IMR-90 (cell line): ENCODE measurements around the gene KCNAB1. TPM values are rescaled to one million over a fixed set of nuclear protein-coding genes. Genes with fewer than 3 reads are reported as not detected.

Experiments
- ATAC-seq: fragments of 200-7000 bp; cut with Tn5 transposase; 2 replicates; pipeline ENCODE4 v1.9.1; 2020; ENCODE audit warnings: low read depth, mild to moderate bottlenecking, moderate library complexity
- BruUV-seq: library from RNA; stranded (reverse); fragments of 400-500 nt; replicated peaks from 2 replicates; lab custom pipeline; 2021; lab: Mats Ljungman, UMichigan
- CTCF ChIA-PET: fragments of 300-600 bp; formaldehyde crosslinking; extraction: SDS; loops from one replicate; lab custom pipeline; 2021; ENCODE audit warnings: antibody characterized with exemption; lab: Yijun Ruan, JAX
- POLR2A ChIA-PET: fragments of 300-600 bp; sonication (Branson Sonifier 250); formaldehyde crosslinking; loops from one replicate; lab custom pipeline; 2022; ENCODE audit warnings: antibody characterized with exemption; ENCODE audit not compliant: unreplicated experiment; lab: Charles Lee
- DNase-seq: peaks from one replicate; pipeline ENCODE4 v3.0.0; 2013
- H2AFZ ChIP-seq: replicated peaks from 2 replicates; pipeline ENCODE3; 2013; ENCODE audit warnings: low read length, mild to moderate bottlenecking; ENCODE audit not compliant: poor library complexity
- H2AK5ac ChIP-seq: 2 replicates; pipeline ENCODE4 v1.6.1; 2013; ENCODE audit warnings: low read depth, low read length, inconsistent platforms
- H2AK9ac ChIP-seq: replicated peaks from 2 replicates; pipeline ENCODE3; 2013; ENCODE audit warnings: mild to moderate bottlenecking, low read depth, low read length, moderate library complexity; ENCODE audit not compliant: poor library complexity
- H2BK120ac ChIP-seq: 2 replicates; pipeline ENCODE4 v1.6.1; 2013; ENCODE audit warnings: low read depth, low read length, inconsistent platforms
- H2BK15ac ChIP-seq: 3 replicates; pipeline ENCODE4 v1.6.1; 2013; ENCODE audit warnings: low read depth, low read length, inconsistent platforms
- H2BK20ac ChIP-seq: 2 replicates; pipeline ENCODE4 v1.6.1; 2013; ENCODE audit warnings: low read depth, mild to moderate bottlenecking, inconsistent platforms, low read length, moderate library complexity
- H2BK5ac ChIP-seq: 2 replicates; pipeline ENCODE4 v1.6.1; 2013; ENCODE audit warnings: mild to moderate bottlenecking, low read depth, low read length, inconsistent platforms; ENCODE audit not compliant: poor library complexity, severe bottlenecking
- H3K14ac ChIP-seq: replicated peaks from 2 replicates; pipeline ENCODE4 v1.6.1; 2013; ENCODE audit warnings: low read depth, low read length, inconsistent platforms
- H3K18ac ChIP-seq: 2 replicates; pipeline ENCODE4 v1.6.1; 2013; ENCODE audit warnings: low read depth, low read length, control low read depth
- H3K23ac ChIP-seq: 2 replicates; pipeline ENCODE4 v1.6.1; 2013; ENCODE audit warnings: low read depth, low read length, inconsistent platforms
- H3K27ac ChIP-seq: 2 replicates; pipeline ENCODE4 v1.5.1; 2013; ENCODE audit warnings: mild to moderate bottlenecking, control low read depth, low read length; ENCODE audit not compliant: insufficient read depth
- H3K27me3 ChIP-seq: 2 replicates; pipeline ENCODE4 v1.6.1; 2013; ENCODE audit warnings: low read length; ENCODE audit not compliant: control insufficient read depth, insufficient read depth
- H3K36me3 ChIP-seq: 2 replicates; pipeline ENCODE4 v1.6.1; 2013; ENCODE audit warnings: low read length, mixed read lengths; ENCODE audit not compliant: control insufficient read depth, insufficient read depth
- H3K4ac ChIP-seq: 2 replicates; pipeline ENCODE4 v1.6.1; 2013; ENCODE audit warnings: low read depth, low read length, inconsistent platforms
- H3K4me1 ChIP-seq: 2 replicates; pipeline ENCODE4 v1.6.1; 2013; ENCODE audit warnings: low read length, mixed read lengths; ENCODE audit not compliant: control insufficient read depth, insufficient read depth
- H3K4me2 ChIP-seq: 2 replicates; pipeline ENCODE4 v1.6.1; 2013; ENCODE audit warnings: low read depth, mild to moderate bottlenecking, control low read depth, low read length, moderate library complexity
- H3K4me3 ChIP-seq: 2 replicates; pipeline ENCODE4 v1.5.1; 2013; ENCODE audit warnings: low read depth, mild to moderate bottlenecking, control low read depth, low read length, moderate library complexity; ENCODE audit not compliant: insufficient read depth
- H3K56ac ChIP-seq: 2 replicates; pipeline ENCODE4 v1.6.1; 2013; ENCODE audit warnings: low read length, inconsistent platforms; ENCODE audit not compliant: insufficient read depth; ENCODE audit errors: extremely low read depth
- H3K79me1 ChIP-seq, 2 experiments: 2 replicates each; pipeline ENCODE4 v1.6.1; 2013; ENCODE audit warnings: low read length in 2 of 2, inconsistent platforms in 1 of 2, low read depth in 1 of 2
- H3K9ac ChIP-seq: 2 replicates; pipeline ENCODE4 v1.6.1; 2013; ENCODE audit warnings: low read depth, low read length, control low read depth
- H3K9me1 ChIP-seq: 2 replicates; pipeline ENCODE4 v1.6.1; 2013; ENCODE audit warnings: low read length, inconsistent platforms; ENCODE audit not compliant: insufficient read depth
- H3K9me3 ChIP-seq: 2 replicates; pipeline ENCODE4 v1.6.1; 2013; ENCODE audit warnings: low read length; ENCODE audit not compliant: control insufficient read depth, insufficient read depth
- H4K20me1 ChIP-seq: 2 replicates; pipeline ENCODE4 v1.6.1; 2013; ENCODE audit warnings: low read length, inconsistent platforms; ENCODE audit not compliant: insufficient read depth
- H4K5ac ChIP-seq: 2 replicates; pipeline ENCODE4 v1.6.1; 2013; ENCODE audit warnings: mild to moderate bottlenecking, low read depth, low read length, control low read depth
- H4K8ac ChIP-seq, 2 experiments: 2 replicates each; pipeline ENCODE4 v1.6.1; 2013; ENCODE audit warnings: low read depth in 2 of 2, low read length in 2 of 2, control low read depth in 1 of 2, inconsistent platforms in 1 of 2
- H4K91ac ChIP-seq: 2 replicates; pipeline ENCODE4 v1.6.1; 2013; ENCODE audit warnings: low read depth, low read length, inconsistent platforms; ENCODE audit not compliant: insufficient read depth
- BHLHE40 ChIP-seq: fragments of 150-350 bp; IDR thresholded peaks from 2 replicates; pipeline ENCODE4 v1.6.1; 2016; ENCODE audit warnings: mild to moderate bottlenecking, low read depth, low read length
- CEBPB ChIP-seq: IDR thresholded peaks from 2 replicates; pipeline ENCODE4 v1.6.1; 2012; ENCODE audit warnings: low read depth, low read length, improper control_type of control experiment
- CHD1 ChIP-seq: IDR thresholded peaks from 2 replicates; pipeline ENCODE4 v1.6.1; 2012; ENCODE audit warnings: low read depth, low read length, improper control_type of control experiment
- CTCF ChIP-seq: conservative IDR thresholded peaks from 2 replicates; pipeline ENCODE4 v1.5.1; 2012; ENCODE audit warnings: mild to moderate bottlenecking, low read depth, low read length, improper control_type of control experiment
- ELK1 ChIP-seq: fragments of 150-350 bp; IDR thresholded peaks from 2 replicates; pipeline ENCODE4 v1.6.1; 2016; ENCODE audit warnings: low read depth, mild to moderate bottlenecking, low read length, moderate library complexity, borderline replicate concordance
- FOS ChIP-seq: fragments of 150-350 bp; IDR thresholded peaks from 2 replicates; pipeline ENCODE4 v1.6.1; 2016; ENCODE audit warnings: low read depth, low read length
- MAFK ChIP-seq: IDR thresholded peaks from 2 replicates; pipeline ENCODE4 v1.6.1; 2012; ENCODE audit warnings: low read depth, low read length, improper control_type of control experiment
- MAZ ChIP-seq: IDR thresholded peaks from 2 replicates; pipeline ENCODE4 v1.6.1; 2012; ENCODE audit warnings: low read depth, mild to moderate bottlenecking, low read length, improper control_type of control experiment, moderate library complexity, borderline replicate concordance
- MXI1 ChIP-seq: IDR thresholded peaks from 2 replicates; pipeline ENCODE4 v1.6.1; 2012; ENCODE audit warnings: low read depth, mild to moderate bottlenecking, low read length, moderate library complexity, borderline replicate concordance
- NFE2L2 ChIP-seq: fragments of 150-350 bp; IDR thresholded peaks from 2 replicates; pipeline ENCODE4 v1.6.1; 2016; ENCODE audit warnings: low read depth, mild to moderate bottlenecking, low read length
- POLR2A ChIP-seq: IDR thresholded peaks from 2 replicates; pipeline ENCODE4 v1.6.1; 2012; ENCODE audit warnings: mild to moderate bottlenecking, low read depth, low read length
- RAD21 ChIP-seq: IDR thresholded peaks from 2 replicates; pipeline ENCODE4 v1.6.1; 2012; ENCODE audit warnings: low read length, improper control_type of control experiment
- RCOR1 ChIP-seq: IDR thresholded peaks from 2 replicates; pipeline ENCODE4 v1.6.1; 2012; ENCODE audit warnings: mild to moderate bottlenecking, low read length, improper control_type of control experiment; ENCODE audit not compliant: insufficient replicate concordance
- RFX5 ChIP-seq: IDR thresholded peaks from 2 replicates; pipeline ENCODE4 v1.8.0; 2012; ENCODE audit warnings: low read depth, mild to moderate bottlenecking, low read length, moderate library complexity
- SMC3 ChIP-seq: fragments of 150-350 bp; IDR thresholded peaks from 2 replicates; pipeline ENCODE4 v1.6.1; 2016; ENCODE audit warnings: low read depth, mild to moderate bottlenecking, antibody characterized with exemption, low read length, moderate library complexity
- USF2 ChIP-seq: fragments of 150-350 bp; IDR thresholded peaks from 2 replicates; pipeline ENCODE4 v1.6.1; 2017; ENCODE audit warnings: mild to moderate bottlenecking, antibody characterized with exemption, low read length, low read depth
- WGBS, 2 experiments: methylation state at CpG; one replicate each; pipeline versions ENCODE4 v1.1.5 to v1.1.7; 2013; ENCODE audit warnings: missing lambda C conversion rate in 2 of 2; ENCODE audit not compliant: insufficient read length in 1 of 2; ENCODE audit errors: extremely low coverage in 2 of 2; 5-methylcytosine and 5-hydroxymethylcytosine counted together
- dilution Hi-C: fragments of 300-500 bp; cut with HindIII; formaldehyde crosslinking; loops from one replicate; pipeline ENCODE4 v1.14.3; 2018; ENCODE audit warnings: low sequenced_read_pairs; ENCODE audit not compliant: unreplicated experiment
- in situ Hi-C: fragments of 300-500 bp; cut with MboI; formaldehyde crosslinking; loops from 3 replicates; pipeline ENCODE4 v1.14.3; 2019; ENCODE audit warnings: low sequenced_read_pairs, inconsistent platforms, mixed read lengths
- intact Hi-C: fragments of 100-400 bp; cut with micrococcal nuclease; formaldehyde crosslinking; loops from 2 replicates; pipeline ENCODE4 v1.10.0; 2022
- polyA plus RNA-seq, 3 experiments: library from polyadenylated mRNA; depleted of rRNA; stranded (reverse); fragments of >200 nt; gene quantifications; 2 replicates each; pipeline ENCODE4 v1.2.3, GENCODE V29; 2012; ENCODE audit warnings: low replicate concordance in 1 of 3
- total RNA-seq: library from RNA; depleted of rRNA; stranded (reverse); fragments of >200 nt; gene quantifications from 2 replicates; pipeline ENCODE4 v1.2.3, GENCODE V29; 2012

KCNAB1 gene
- total and polyA plus RNA-seq, 2 of the 4 experiments (the other 2 are of a cell fraction): under 0.01 to 0.07 TPM

GRCh38 chr3:156299569-156299968, 179.2 kb downstream of the KCNAB1 start:
- 83% methylated on average over 1 of the region's 2 CpGs; no CpG with 5 or more reads in 1 of the 2 experiments for WGBS, 2 experiments
- intact Hi-C loops (no loop called here), in situ Hi-C loops (no loop called here), dilution Hi-C loops (no loop called here)
- Histone ChIP-seq H3K79me1 (no peaks in the 10 kb centered on the region), H2AK5ac (no peak overlapping the region), H2AK9ac (no peak overlapping the region), H3K27ac (no peak overlapping the region), H2AFZ (no peak overlapping the region), H4K5ac (no peak overlapping the region), H3K36me3 (no peaks in the 10 kb centered on the region), H3K56ac (no peak overlapping the region), H3K14ac (no peak overlapping the region), H3K27me3 (no peaks in the 10 kb centered on the region), H2BK15ac (no peak overlapping the region), H3K4ac (no peak overlapping the region), H3K4me3 (no peak overlapping the region), H3K9me1 (no peaks in the 10 kb centered on the region), H2BK120ac (no peak overlapping the region), H3K18ac (no peak overlapping the region), H3K9me3 (no peaks in the 10 kb centered on the region), H3K4me2 (no peak overlapping the region), H4K8ac (no peak overlapping the region), H2BK20ac (no peak overlapping the region), H3K4me1 (peaks cover 2% of the 10 kb centered on the region), H2BK5ac (no peak overlapping the region), H4K91ac (no peak overlapping the region), H4K20me1 (no peaks in the 10 kb centered on the region), H3K23ac (no peak overlapping the region), H3K9ac (no peak overlapping the region)
- DNase-seq (no peak), ATAC-seq (no peak)
- no peak for TF ChIP-seq BHLHE40
- no peak for TF ChIP-seq CHD1
- no peak for TF ChIP-seq RAD21
- TF ChIP-seq POLR2A: no peak
- TF ChIP-seq CTCF: no peak
- TF ChIP-seq MXI1: no peak
- TF ChIP-seq CEBPB: no peak
- TF ChIP-seq MAZ: no peak
- no peak for TF ChIP-seq ELK1
- TF ChIP-seq MAFK: no peak
- TF ChIP-seq USF2: no peak
- no peak for TF ChIP-seq FOS
- TF ChIP-seq RFX5: no peak
- no peak for TF ChIP-seq SMC3
- TF ChIP-seq RCOR1: no peak
- TF ChIP-seq NFE2L2: no peak
- POLR2A ChIA-PET: no interaction called here
- CTCF ChIA-PET: no interaction called here
- no TSS peak for BruUV-seq
